ENCODE measurements around the gene URB1. TPM values are rescaled to one million over a fixed set of nuclear protein-coding genes. Genes with fewer than 3 reads are reported as not detected.
A peak's percentile ranks its signal among the peaks of the same experiment; 100 is the strongest.

The URB1 gene
- total RNA-seq, 1 donor from 2014 or later: 15.5 TPM

DNA sequence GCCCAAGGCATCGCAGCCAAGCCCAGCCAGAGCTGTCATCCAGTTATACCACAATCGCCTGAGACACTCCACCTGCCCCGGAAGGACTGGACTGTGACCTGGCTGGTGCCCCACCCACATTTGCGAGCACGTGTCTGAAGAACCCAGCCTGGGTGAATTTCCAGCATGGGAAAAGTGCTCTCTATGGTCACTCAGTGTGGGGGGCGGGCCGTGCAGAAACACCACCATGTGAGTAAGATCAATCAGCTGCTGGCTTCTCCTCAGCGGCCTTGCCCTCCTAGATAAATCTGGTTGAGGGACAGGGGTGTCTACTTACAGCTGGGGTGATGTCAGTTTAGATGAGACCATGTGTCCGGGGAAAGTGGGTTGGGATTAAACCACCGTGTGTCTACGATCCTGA is 44.8 kb downstream of the URB1 start:
- Mint-ChIP-seq H3K36me3 (ENCODE audit: unreplicated experiment) (peaks cover 19% of the 10 kb centered on the region), H3K4me3 (ENCODE audit: unreplicated experiment) (no peak overlapping the region), H3K27ac (ENCODE audit: unreplicated experiment) (no peak overlapping the region), H3K27me3 (ENCODE audit: unreplicated experiment) (no peaks in the 10 kb centered on the region), H3K9me3 (ENCODE audit: unreplicated experiment) (peaks cover 8% of the 10 kb centered on the region), H3K4me1 (ENCODE audit: low read depth, unreplicated experiment) (peaks cover 13% of the 10 kb centered on the region)
- TF ChIP-seq, protein P1, sequence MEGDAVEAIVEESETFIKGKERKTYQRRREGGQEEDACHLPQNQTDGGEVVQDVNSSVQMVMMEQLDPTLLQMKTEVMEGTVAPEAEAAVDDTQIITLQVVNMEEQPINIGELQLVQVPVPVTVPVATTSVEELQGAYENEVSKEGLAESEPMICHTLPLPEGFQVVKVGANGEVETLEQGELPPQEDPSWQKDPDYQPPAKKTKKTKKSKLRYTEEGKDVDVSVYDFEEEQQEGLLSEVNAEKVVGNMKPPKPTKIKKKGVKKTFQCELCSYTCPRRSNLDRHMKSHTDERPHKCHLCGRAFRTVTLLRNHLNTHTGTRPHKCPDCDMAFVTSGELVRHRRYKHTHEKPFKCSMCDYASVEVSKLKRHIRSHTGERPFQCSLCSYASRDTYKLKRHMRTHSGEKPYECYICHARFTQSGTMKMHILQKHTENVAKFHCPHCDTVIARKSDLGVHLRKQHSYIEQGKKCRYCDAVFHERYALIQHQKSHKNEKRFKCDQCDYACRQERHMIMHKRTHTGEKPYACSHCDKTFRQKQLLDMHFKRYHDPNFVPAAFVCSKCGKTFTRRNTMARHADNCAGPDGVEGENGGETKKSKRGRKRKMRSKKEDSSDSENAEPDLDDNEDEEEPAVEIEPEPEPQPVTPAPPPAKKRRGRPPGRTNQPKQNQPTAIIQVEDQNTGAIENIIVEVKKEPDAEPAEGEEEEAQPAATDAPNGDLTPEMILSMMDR (IDR thresholded peaks at IDR 0.05; ENCODE audit: partially characterized antibody, unreplicated experiment): no peak
- no peak for DNase-seq

DNA sequence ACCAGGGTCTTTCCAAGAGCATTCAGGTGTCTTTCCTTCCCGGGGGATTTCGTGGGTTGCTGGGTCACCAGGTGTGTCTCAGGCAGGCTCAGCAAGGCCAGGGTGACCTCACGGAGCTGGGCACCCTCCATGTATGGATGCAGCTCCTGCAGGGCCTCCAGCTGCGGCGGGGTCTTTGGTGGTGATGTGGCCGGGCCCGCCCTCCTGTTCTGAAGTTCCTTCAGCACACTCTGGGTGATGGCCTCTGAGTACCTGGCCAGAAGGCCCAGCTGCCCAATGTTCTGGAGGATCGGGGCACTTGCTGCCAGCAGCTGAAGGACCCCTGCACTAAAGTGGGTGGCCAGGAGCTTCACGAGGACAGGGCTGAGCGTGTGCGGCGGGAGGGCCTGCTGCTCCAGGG is 45.5 kb downstream of the URB1 start:
- Mint-ChIP-seq H3K36me3 (ENCODE audit: unreplicated experiment) (peaks cover 19% of the 10 kb centered on the region), H3K27me3 (ENCODE audit: unreplicated experiment) (no peaks in the 10 kb centered on the region), H3K4me3 (ENCODE audit: unreplicated experiment) (no peak overlapping the region), H3K27ac (ENCODE audit: unreplicated experiment) (no peak overlapping the region), H3K4me1 (ENCODE audit: low read depth, unreplicated experiment) (peaks cover 11% of the 10 kb centered on the region), H3K9me3 (ENCODE audit: unreplicated experiment) (peaks cover 10% of the 10 kb centered on the region)
- no peak for DNase-seq
- TF ChIP-seq, protein P1 (IDR thresholded peaks at IDR 0.05; ENCODE audit: partially characterized antibody, unreplicated experiment): no peak

DNA sequence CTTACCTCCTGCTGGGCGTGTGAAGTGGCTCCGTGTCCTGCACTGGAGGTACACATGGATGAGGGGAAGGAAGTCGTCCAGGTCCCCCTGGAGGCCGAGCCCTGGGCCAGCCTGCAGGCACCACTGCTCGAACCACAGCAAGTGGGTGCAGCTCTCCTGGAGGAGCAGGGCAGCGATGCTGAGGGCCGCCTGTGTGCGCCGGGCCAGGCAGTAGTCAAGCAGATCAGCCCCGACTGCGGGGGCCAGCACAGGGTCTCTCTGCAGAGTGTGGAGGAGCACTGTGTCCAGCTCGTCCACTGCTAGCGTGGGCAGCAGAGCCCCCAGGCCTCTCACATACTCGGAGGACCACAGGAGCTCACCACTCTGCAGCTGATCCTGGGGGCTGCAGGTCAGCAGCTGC is 45.9 kb downstream of the URB1 start:
- H3K9me3 Mint-ChIP-seq (ENCODE audit: unreplicated experiment): peaks cover 9% of the 10 kb centered on the region
- H3K27me3 Mint-ChIP-seq (ENCODE audit: unreplicated experiment): no peaks in the 10 kb centered on the region
- TF ChIP-seq, protein P1 (IDR thresholded peaks at IDR 0.05; ENCODE audit: partially characterized antibody, unreplicated experiment): no peak
- H3K4me1 Mint-ChIP-seq (ENCODE audit: low read depth, unreplicated experiment): peaks cover 8% of the 10 kb centered on the region
- no peak overlapping the region for H3K4me3 Mint-ChIP-seq (ENCODE audit: unreplicated experiment)
- DNase-seq: no peak
- H3K36me3 Mint-ChIP-seq (ENCODE audit: unreplicated experiment): peaks cover 19% of the 10 kb centered on the region
- no peak overlapping the region for H3K27ac Mint-ChIP-seq (ENCODE audit: unreplicated experiment)

DNA sequence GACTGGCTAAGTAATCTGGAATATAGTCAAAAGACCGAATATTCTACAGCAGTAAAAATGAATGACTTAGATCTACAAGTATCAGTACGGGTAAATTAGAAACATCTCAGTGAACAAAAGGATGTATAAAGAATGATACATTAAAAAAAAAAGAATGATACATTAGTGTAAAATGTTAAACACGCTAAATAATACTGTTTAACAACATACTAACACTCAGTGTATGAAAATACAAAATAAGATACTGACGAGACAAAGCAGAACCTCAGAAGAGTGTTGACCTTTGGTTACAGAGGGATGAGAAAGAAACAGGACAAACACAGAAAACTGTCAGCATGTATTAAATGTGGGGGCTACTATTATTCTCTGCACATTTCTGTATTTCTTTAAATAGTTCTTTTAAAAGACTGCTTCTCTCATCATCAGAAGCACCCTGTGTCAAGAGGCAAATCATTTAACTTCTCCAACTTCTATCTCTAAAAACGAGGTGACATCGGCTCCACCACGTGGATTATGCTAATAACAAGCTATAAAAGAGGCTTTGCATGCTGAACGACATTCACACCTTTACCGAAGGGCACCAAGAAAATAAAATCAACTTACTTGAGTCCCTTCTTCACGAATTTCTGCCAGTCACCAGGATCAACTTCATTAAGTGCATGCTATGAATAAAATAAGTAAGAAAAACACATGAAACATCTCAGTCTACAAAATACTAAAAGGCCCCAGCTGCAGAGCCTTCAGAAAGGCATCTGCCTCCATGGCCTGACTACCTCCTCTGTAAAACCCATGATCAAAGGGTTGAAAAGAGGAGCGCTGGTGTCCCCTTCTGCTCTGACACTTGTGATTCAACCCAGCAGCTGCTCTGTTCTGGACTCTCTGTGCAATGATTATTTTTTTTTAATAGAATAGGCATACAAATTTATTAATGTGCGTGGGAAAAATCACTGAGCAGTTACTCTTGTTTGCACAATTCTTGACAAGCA is 51.7 kb downstream of the URB1 start:
- H3K36me3 Mint-ChIP-seq (ENCODE audit: unreplicated experiment): peaks cover 19% of the 10 kb centered on the region
- H3K9me3 Mint-ChIP-seq (ENCODE audit: unreplicated experiment): peaks cover 11% of the 10 kb centered on the region
- peak overlapping the region; percentile 17 for H3K4me3 Mint-ChIP-seq (ENCODE audit: unreplicated experiment)
- H3K27me3 Mint-ChIP-seq (ENCODE audit: unreplicated experiment): no peaks in the 10 kb centered on the region
- peak overlapping the region; percentile 90 for H3K27ac Mint-ChIP-seq (ENCODE audit: unreplicated experiment)
- no peak for DNase-seq
- TF ChIP-seq, protein P1 (IDR thresholded peaks at IDR 0.05; ENCODE audit: partially characterized antibody, unreplicated experiment): no peak
- H3K4me1 Mint-ChIP-seq (ENCODE audit: low read depth, unreplicated experiment): peaks cover 36% of the 10 kb centered on the region

Measured in glutamatergic neuron (in vitro differentiated cells).